SK-N-MC (cell line): ENCODE measurements around the gene NR2F1-AS1.

ENCODE experiments used
- EZH2 ChIP-seq: fragments of 200-600 bp; sonication (generic); IDR thresholded peaks from one replicate; pipeline ENCODE4 v1.6.1; 2017; ENCODE audit warnings: antibody characterized with exemption
- POLR2AphosphoS5 ChIP-seq: IDR thresholded peaks from 2 replicates; pipeline ENCODE4 v1.6.1; 2012; ENCODE audit warnings: mild to moderate bottlenecking, low read depth, low read length, borderline replicate concordance

- TF ChIP-seq EZH2 = no peak
- TF ChIP-seq POLR2AphosphoS5 = no peak
Observed at GRCh38 chr5:93360436-93361088, 220.5 kb downstream of the NR2F1-AS1 start.
